Esophagus muscularis mucosa (tissue), 3 donors: ENCODE data around the gene PCSK6.

ENCODE experiments used
- CTCF ChIP-seq, 3 experiments: fragments of 200-600 bp in 2 of 3; fragments of 450-650 bp in 1 of 3; sonication (generic) in 2 of 3; IDR thresholded peaks; one replicate each; pipeline ENCODE4 v1.5.1; 2017 to 2019; ENCODE audit warnings: antibody characterized with exemption in 3 of 3, mild to moderate bottlenecking in 2 of 3, moderate library complexity in 1 of 3
- POLR2A ChIP-seq: fragments of 450-650 bp; IDR thresholded peaks from one replicate; pipeline ENCODE4 v1.6.1; 2017; ENCODE audit warnings: antibody characterized with exemption, moderate library complexity, mild to moderate bottlenecking, low read depth
- POLR2AphosphoS5 ChIP-seq, 2 donors: sonication (generic); formaldehyde crosslinking; IDR thresholded peaks; one replicate each; pipeline ENCODE4 v1.6.1; 2017; ENCODE audit warnings: antibody characterized with exemption in 2 of 2

- TF ChIP-seq CTCF (IDR thresholded peaks at IDR 0.05) (no peak), POLR2A (no peak), POLR2AphosphoS5 (IDR thresholded peaks at IDR 0.05) (no peak)
These were observed 47.2 kb downstream of the PCSK6 start for GRCh38 chr15:101442272-101442671.
